ENCODE results near the gene ATP6V1A.

Gene ATP6V1A

GRCh38 chr3:113744941-113745755 is 1.7 kb upstream of the ATP6V1A start:
- peak; percentile 82 for DNase-seq (ENCODE audit: low spot score)
- in situ Hi-C loops (cut with MboI; ENCODE audit: low sequenced_read_pairs, unreplicated experiment): no loop called here
- TF ChIP-seq CTCF (IDR thresholded peaks at IDR 0.05; ENCODE audit: borderline replicate concordance, control extremely low read depth, extremely low read depth, insufficient read depth, missing control alignments): peak; percentile 62

- in situ Hi-C loops (cut with MboI; ENCODE audit: low sequenced_read_pairs, unreplicated experiment): no loop called here
- peak; percentile 13 for TF ChIP-seq CTCF (IDR thresholded peaks at IDR 0.05; ENCODE audit: borderline replicate concordance, control extremely low read depth, extremely low read depth, insufficient read depth, missing control alignments)
- peak; percentile 92 for DNase-seq (ENCODE audit: low spot score)
These were observed 883 bp upstream of the ATP6V1A start, which contains the start of gene NAA50 for GRCh38 chr3:113745756-113746547. Gene NAA50, minus strand, starts transcription at chr3:113746249. Its CDS starts 300 bp downstream, at chr3:113745949.

- DNase-seq (ENCODE audit: low spot score): no peak
- TF ChIP-seq CTCF (IDR thresholded peaks at IDR 0.05; ENCODE audit: borderline replicate concordance, control extremely low read depth, extremely low read depth, insufficient read depth, missing control alignments): no peak
- in situ Hi-C loops (cut with MboI; ENCODE audit: low sequenced_read_pairs, unreplicated experiment): no loop called here
These were observed 630 bp downstream of the ATP6V1A start for GRCh38 chr3:113747283-113748046.

- in situ Hi-C loops (cut with MboI; ENCODE audit: low sequenced_read_pairs, unreplicated experiment): no loop called here
- TF ChIP-seq CTCF (IDR thresholded peaks at IDR 0.05; ENCODE audit: borderline replicate concordance, control extremely low read depth, extremely low read depth, insufficient read depth, missing control alignments): no peak
- DNase-seq (ENCODE audit: low spot score): no peak
These were observed 4.3 kb downstream of the ATP6V1A start for GRCh38 chr3:113751141-113751540.

GRCh38 chr3:113753376-113753985 is 6.6 kb downstream of the ATP6V1A start:
- no peak for DNase-seq (ENCODE audit: low spot score)
- TF ChIP-seq CTCF (IDR thresholded peaks at IDR 0.05; ENCODE audit: borderline replicate concordance, control extremely low read depth, extremely low read depth, insufficient read depth, missing control alignments): no peak
- in situ Hi-C loops (cut with MboI; ENCODE audit: low sequenced_read_pairs, unreplicated experiment): no loop called here
